Loucy (cell line): ENCODE results near the gene CTIF.

Experiments
- CTCF ChIP-seq: fragments of 200-600 bp; sonication (generic); conservative IDR thresholded peaks from 2 replicates; pipeline ENCODE4 v1.5.1; 2014; ENCODE audit warnings: mild to moderate bottlenecking, antibody characterized with exemption, low read length
- EZH2phosphoT487 ChIP-seq: fragments of 200-600 bp; IDR thresholded peaks from 2 replicates; pipeline ENCODE4 v1.6.1; 2018; ENCODE audit warnings: antibody characterized with exemption, mild to moderate bottlenecking, moderate library complexity, borderline replicate concordance

GRCh38 chr18:48590678-48591077 is 51.8 kb downstream of the CTIF start:
- TF ChIP-seq CTCF = no peak
- no peak for TF ChIP-seq EZH2phosphoT487
